Right lobe of liver (tissue), 6 donors: ENCODE results near the gene PPP1R2. TPM values are rescaled to one million over a fixed set of nuclear protein-coding genes. Genes with fewer than 3 reads are reported as not detected.

Source experiments
- ATAC-seq, 4 donors: fragments of 200-7000 bp; cut with Tn5 transposase; one replicate each; pipeline ENCODE4 v1.9.1; 2020; ENCODE audit warnings: mild to moderate bottlenecking in 4 of 4, moderate library complexity in 4 of 4
- DNase-seq, 3 donors: peaks; one replicate each; pipeline ENCODE4 v3.0.0-alpha.2; 2020
- H3K27ac ChIP-seq, 3 donors: fragments of 200-600 bp; one replicate each; pipeline ENCODE4 v1.8.0; 2022
- H3K27me3 ChIP-seq, 2 donors: fragments of 200-600 bp; one replicate each; pipeline ENCODE4 v1.8.0; 2022
- H3K36me3 ChIP-seq, 4 donors: fragments of 200-600 bp; sonication (generic) in 1 of 4; one replicate each; pipeline versions ENCODE4 v1.5.1 to v1.8.0; 2017 to 2022; ENCODE audit warnings: control low read depth in 1 of 4
- H3K4me1 ChIP-seq, 4 donors: fragments of 200-600 bp; sonication (generic) in 1 of 4; one replicate each; pipeline versions ENCODE4 v1.5.1 to v1.8.0; 2017 to 2022; ENCODE audit warnings: control low read depth in 1 of 4
- H3K4me3 ChIP-seq, 3 donors: fragments of 200-600 bp; one replicate each; pipeline ENCODE4 v1.8.0; 2022
- H3K9me3 ChIP-seq, 4 donors: fragments of 200-600 bp; sonication (generic) in 1 of 4; one replicate each; pipeline versions ENCODE4 v1.5.1 to v1.8.0; 2017 to 2022; ENCODE audit warnings: control low read depth in 1 of 4
- POLR2A ChIP-seq: fragments of 450-650 bp; IDR thresholded peaks from one replicate; pipeline ENCODE4 v1.6.1; 2017; ENCODE audit warnings: antibody characterized with exemption, mild to moderate bottlenecking
- WGBS: methylation state at CpG from one replicate; pipeline ENCODE4 v1.1.6; 2018; ENCODE audit warnings: low coverage, low lambda C conversion rate; ENCODE audit not compliant: insufficient coverage; ENCODE audit errors: missing lambda C conversion rate; 5-methylcytosine and 5-hydroxymethylcytosine counted together
- intact Hi-C, 2 donors: fragments of 100-400 bp; cut with DNase I; formaldehyde crosslinking; loops; one replicate each; pipeline versions ENCODE4 v1.11.2 to v1.14.1; 2022
- total RNA-seq, 6 experiments: library from RNA; depleted of rRNA in 2 of 6; stranded (reverse); fragments of >200 nt in 2 of 6; fragmentation: NEBNext Ultra II Directional in 3 of 6; extraction: Animal tissue kit (Norgen Biotek cat#: 25700) in 3 of 6; gene quantifications; one replicate each; pipeline versions ENCODE4 v1.1.0 to v1.2.4, GENCODE V29; 2016 to 2023
- TF ChIP-seq, protein P1 (sequence below), 4 donors: fragments of 200-600 bp in 3 of 4; fragments of 450-650 bp in 1 of 4; IDR thresholded peaks; one replicate each; pipeline versions ENCODE4 v1.5.1 to v1.8.0; 2016 to 2022; ENCODE audit warnings: antibody characterized with exemption in 4 of 4, mild to moderate bottlenecking in 2 of 4
- donor health status: DM: no; HTN: yes; CAD: no.
- donor health status: DM: no; HTN: no; CAD: no.
- donor health status: DM: no; HTN: no; CAD: no.
- donor health status: DM: no; HTN: yes; CAD: no.
- donor health status: DM: no; HTN: yes; CAD: no.

The PPP1R2 gene
- total RNA-seq, 6 experiments from 2014 or later = 10.3 to 25.4 (median 14.9) TPM

DNA sequence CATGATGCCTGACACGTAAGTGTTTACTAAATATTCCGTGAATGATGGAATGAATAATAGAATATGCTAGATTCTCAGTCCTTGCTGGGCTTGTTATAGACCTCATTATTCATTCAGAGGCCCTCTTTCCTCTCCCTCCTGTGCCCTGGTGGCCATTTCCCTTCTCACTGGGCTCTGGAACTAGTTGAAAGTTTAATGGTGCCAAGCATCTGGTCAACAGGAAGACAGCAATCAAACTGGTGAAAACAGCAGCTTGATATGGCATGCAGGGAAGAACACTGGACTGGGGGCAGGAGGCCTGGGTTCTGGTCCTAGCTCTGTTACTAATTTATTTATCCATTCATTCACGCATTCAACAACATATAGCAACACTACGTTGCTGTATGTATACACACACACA, 44.3 kb upstream of the PPP1R2 start:
- no peak for TF ChIP-seq POLR2A
- TF ChIP-seq, protein P1, sequence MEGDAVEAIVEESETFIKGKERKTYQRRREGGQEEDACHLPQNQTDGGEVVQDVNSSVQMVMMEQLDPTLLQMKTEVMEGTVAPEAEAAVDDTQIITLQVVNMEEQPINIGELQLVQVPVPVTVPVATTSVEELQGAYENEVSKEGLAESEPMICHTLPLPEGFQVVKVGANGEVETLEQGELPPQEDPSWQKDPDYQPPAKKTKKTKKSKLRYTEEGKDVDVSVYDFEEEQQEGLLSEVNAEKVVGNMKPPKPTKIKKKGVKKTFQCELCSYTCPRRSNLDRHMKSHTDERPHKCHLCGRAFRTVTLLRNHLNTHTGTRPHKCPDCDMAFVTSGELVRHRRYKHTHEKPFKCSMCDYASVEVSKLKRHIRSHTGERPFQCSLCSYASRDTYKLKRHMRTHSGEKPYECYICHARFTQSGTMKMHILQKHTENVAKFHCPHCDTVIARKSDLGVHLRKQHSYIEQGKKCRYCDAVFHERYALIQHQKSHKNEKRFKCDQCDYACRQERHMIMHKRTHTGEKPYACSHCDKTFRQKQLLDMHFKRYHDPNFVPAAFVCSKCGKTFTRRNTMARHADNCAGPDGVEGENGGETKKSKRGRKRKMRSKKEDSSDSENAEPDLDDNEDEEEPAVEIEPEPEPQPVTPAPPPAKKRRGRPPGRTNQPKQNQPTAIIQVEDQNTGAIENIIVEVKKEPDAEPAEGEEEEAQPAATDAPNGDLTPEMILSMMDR (IDR thresholded peaks at IDR 0.05) = no peak
- intact Hi-C loops = no loop called here
- WGBS = 66% methylated on average over 4 of the region's 4 CpGs

DNA sequence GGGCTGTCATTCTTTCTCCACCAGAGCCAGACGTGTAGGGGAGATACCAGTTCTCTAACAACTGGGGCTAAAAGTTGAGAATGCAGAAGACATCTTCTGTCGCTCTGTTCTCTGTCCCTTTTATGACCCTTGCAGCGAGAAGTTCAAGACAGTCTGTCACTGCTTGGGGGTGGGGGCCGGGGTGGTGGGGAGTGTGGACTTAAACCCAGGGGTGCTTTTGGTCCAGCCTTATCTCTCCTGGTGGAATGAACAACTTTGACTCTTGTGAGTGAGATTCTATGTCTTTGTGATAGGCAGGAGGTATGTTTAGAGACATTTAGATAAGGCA, 41.4 kb upstream of the PPP1R2 start:
- no peak for DNase-seq
- no peak for ATAC-seq
- no peaks in the 10 kb centered on the region for H3K36me3 ChIP-seq
- WGBS = 69% methylated on average over 2 of the region's 4 CpGs
- no peak overlapping the region for H3K27ac ChIP-seq
- H3K27me3 ChIP-seq = no peaks in the 10 kb centered on the region
- intact Hi-C loops = no loop called here
- no peak overlapping the region for H3K4me3 ChIP-seq
- no peaks in the 10 kb centered on the region for H3K4me1 ChIP-seq
- no peaks in the 10 kb centered on the region for H3K9me3 ChIP-seq
- TF ChIP-seq, protein P1 (IDR thresholded peaks at IDR 0.05) = no peak
- TF ChIP-seq POLR2A = no peak

More for the DNA sequence above, 44.3 kb upstream of the PPP1R2 start:
- H3K27me3 ChIP-seq = no peaks in the 10 kb centered on the region
- H3K4me3 ChIP-seq = no peak overlapping the region
- no peak overlapping the region for H3K27ac ChIP-seq
- H3K36me3 ChIP-seq = no peaks in the 10 kb centered on the region
- DNase-seq (no peak), ATAC-seq (no peak)
- H3K9me3 ChIP-seq = no peaks in the 10 kb centered on the region
- no peaks in the 10 kb centered on the region for H3K4me1 ChIP-seq

DNA sequence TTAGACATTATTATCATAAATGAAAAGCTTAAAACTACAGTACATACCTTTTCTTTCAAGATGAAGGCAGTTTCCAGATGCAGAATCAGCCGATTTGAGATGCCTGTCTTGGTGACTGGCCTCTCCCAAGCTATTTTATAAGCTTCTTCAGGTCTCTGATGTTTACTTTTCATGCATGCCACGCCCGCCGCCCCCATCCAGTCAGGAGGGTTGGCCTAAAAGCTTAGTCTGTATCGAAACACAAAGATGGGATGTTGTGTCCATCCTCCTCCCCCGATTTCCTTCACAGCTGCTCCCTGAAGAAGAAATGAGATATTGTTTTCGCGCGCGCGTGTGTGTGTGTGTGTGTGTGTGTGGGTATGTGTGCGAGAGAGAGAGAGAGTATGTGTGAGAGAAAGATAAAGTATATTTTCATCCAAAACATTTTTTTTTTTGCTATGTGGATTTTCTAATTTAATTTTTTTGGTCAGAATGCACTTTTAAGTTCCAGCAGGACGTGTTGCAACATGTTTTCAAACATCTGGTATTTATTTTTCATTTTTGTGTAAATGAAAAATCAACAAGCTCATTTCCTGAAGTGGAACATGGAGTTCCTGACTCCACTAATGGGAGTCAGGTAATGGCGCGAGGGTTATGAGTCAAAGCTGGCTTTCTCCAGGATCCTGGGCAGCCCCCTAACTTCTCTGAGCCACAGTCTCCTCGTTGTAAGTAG, 40.9 kb upstream of the PPP1R2 start, which contains the start of gene APOD:
APOD (minus strand) TSS at position 110 of the 712 bp plus-strand sequence. CDS start 4,479 bp downstream, outside the sequence.
- Histone ChIP-seq H3K4me3 (no peak within 1 kb of the TSS), H3K27me3 (no peaks in the 10 kb centered on the region), H3K9me3 (no peaks in the 10 kb centered on the region), H3K4me1 (no peaks in the 10 kb centered on the region), H3K36me3 (no peaks in the 10 kb centered on the region), H3K27ac (no peak within 1 kb of the TSS)
- intact Hi-C loops = no loop called here
- ATAC-seq = no peak
- TF ChIP-seq, protein P1 (IDR thresholded peaks at IDR 0.05) = no peak
- no peak for TF ChIP-seq POLR2A
- 60% methylated on average over 15 of the region's 16 CpGs for WGBS
- DNase-seq = no peak

DNA sequence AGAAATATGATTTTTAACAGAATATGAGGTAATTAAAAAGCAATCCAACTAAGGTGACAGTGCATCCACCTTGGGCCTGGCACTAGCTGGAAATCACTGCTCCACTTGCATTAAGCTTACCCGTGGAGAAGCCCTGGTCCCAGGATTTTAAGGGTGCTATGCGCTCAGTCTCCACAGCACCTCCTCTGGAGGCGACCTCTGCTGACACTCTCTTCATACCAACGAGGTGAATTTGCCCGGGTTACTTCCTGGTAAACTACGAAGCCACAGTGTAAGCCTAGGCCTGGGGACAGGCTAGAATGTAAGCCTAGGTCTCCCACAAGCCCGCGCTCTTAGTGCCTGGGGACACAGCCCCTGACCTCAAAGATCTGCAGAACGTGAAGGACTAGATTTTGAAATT, 39.8 kb upstream of the PPP1R2 start:
- Histone ChIP-seq H3K9me3 (no peaks in the 10 kb centered on the region), H3K27ac (no peak overlapping the region), H3K36me3 (no peaks in the 10 kb centered on the region), H3K27me3 (no peaks in the 10 kb centered on the region), H3K4me3 (no peak overlapping the region), H3K4me1 (no peaks in the 10 kb centered on the region)
- TF ChIP-seq POLR2A = no peak
- TF ChIP-seq, protein P1 (IDR thresholded peaks at IDR 0.05) = no peak
- DNase-seq (no peak), ATAC-seq (no peak)
- intact Hi-C loops = no loop called here
- 75% methylated on average over 7 of the region's 9 CpGs for WGBS
